ENCODE measurements around the gene CCDC12. TPM values are rescaled to one million over a fixed set of nuclear protein-coding genes. Genes with fewer than 3 reads are reported as not detected.

The CCDC12 gene
- total RNA-seq, 1 donor from 2014 or later: 37.4 TPM

GRCh38 chr3:46903341-46904302, 72.9 kb downstream of the CCDC12 start:
- H3K9me3 Mint-ChIP-seq (ENCODE audit: unreplicated experiment): no peaks in the 10 kb centered on the region
- H3K27ac Mint-ChIP-seq (ENCODE audit: unreplicated experiment): no peak overlapping the region
- no peaks in the 10 kb centered on the region for H3K27me3 Mint-ChIP-seq (ENCODE audit: unreplicated experiment)
- TF ChIP-seq, protein P1, sequence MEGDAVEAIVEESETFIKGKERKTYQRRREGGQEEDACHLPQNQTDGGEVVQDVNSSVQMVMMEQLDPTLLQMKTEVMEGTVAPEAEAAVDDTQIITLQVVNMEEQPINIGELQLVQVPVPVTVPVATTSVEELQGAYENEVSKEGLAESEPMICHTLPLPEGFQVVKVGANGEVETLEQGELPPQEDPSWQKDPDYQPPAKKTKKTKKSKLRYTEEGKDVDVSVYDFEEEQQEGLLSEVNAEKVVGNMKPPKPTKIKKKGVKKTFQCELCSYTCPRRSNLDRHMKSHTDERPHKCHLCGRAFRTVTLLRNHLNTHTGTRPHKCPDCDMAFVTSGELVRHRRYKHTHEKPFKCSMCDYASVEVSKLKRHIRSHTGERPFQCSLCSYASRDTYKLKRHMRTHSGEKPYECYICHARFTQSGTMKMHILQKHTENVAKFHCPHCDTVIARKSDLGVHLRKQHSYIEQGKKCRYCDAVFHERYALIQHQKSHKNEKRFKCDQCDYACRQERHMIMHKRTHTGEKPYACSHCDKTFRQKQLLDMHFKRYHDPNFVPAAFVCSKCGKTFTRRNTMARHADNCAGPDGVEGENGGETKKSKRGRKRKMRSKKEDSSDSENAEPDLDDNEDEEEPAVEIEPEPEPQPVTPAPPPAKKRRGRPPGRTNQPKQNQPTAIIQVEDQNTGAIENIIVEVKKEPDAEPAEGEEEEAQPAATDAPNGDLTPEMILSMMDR (IDR thresholded peaks at IDR 0.05): no peak
- H3K4me3 Mint-ChIP-seq (ENCODE audit: unreplicated experiment): no peak overlapping the region
- DNase-seq (ENCODE audit: extremely low spot score, unreplicated experiment): no peak
- H3K36me3 Mint-ChIP-seq (ENCODE audit: unreplicated experiment): no peaks in the 10 kb centered on the region
- H3K4me1 Mint-ChIP-seq (ENCODE audit: unreplicated experiment): peaks cover 5% of the 10 kb centered on the region

DNA sequence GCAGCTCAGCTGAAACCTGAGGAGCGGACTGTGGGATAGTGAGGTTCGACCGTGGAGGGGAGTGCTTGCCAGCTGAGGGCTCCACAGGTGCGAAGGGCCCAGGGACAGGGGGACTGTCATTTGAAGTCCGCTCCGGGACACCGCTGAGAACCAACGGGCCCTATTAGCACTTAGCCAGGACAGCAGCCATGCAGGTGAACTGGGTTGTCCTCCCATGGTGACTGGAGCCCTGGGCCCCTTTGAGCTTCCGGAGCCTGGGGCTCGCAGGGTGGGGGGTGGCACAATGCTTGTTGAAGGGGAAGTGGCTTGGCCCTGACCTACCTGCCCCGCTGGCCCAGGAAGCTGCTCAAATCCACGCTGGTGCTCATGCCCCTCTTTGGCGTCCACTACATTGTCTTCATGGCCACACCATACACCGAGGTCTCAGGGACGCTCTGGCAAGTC, 74.3 kb downstream of the CCDC12 start:
- peaks cover 5% of the 10 kb centered on the region for H3K4me1 Mint-ChIP-seq (ENCODE audit: unreplicated experiment)
- DNase-seq (ENCODE audit: extremely low spot score, unreplicated experiment): no peak
- no peaks in the 10 kb centered on the region for H3K27me3 Mint-ChIP-seq (ENCODE audit: unreplicated experiment)
- no peak overlapping the region for H3K4me3 Mint-ChIP-seq (ENCODE audit: unreplicated experiment)
- H3K27ac Mint-ChIP-seq (ENCODE audit: unreplicated experiment): no peak overlapping the region
- H3K36me3 Mint-ChIP-seq (ENCODE audit: unreplicated experiment): no peaks in the 10 kb centered on the region
- TF ChIP-seq, protein P1 (IDR thresholded peaks at IDR 0.05): no peak
- H3K9me3 Mint-ChIP-seq (ENCODE audit: unreplicated experiment): no peaks in the 10 kb centered on the region

DNA sequence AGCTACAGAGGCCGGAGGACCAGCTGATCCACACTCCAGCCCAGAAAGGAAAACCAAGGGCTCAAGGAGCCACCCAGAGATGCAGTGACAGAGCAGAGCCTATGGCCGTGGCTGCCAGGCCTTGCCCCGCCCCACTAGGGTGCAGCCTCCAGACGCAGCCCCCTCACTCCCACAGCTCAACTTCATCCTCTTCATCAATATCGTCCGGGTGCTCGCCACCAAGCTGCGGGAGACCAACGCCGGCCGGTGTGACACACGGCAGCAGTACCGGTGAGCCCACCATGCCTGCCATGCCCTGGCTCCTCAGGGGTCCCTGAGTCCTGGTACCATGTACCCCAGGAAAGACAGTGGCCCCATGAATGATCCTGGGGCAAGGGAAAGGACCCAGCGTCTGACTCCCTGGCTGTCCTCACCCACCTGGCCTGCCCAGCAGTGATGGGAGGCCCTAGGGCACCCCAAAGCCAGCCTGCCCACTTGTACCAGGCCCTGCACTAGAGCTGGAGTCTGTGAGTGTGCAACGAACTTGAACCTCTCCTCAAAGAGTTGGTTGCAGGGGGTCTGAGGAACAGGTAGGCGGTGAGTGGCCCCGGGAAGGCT, 74.9 kb downstream of the CCDC12 start:
- no peak for DNase-seq (ENCODE audit: extremely low spot score, unreplicated experiment)
- TF ChIP-seq, protein P1 (IDR thresholded peaks at IDR 0.05): no peak
- no peak overlapping the region for H3K27ac Mint-ChIP-seq (ENCODE audit: unreplicated experiment)
- H3K27me3 Mint-ChIP-seq (ENCODE audit: unreplicated experiment): no peaks in the 10 kb centered on the region
- H3K4me3 Mint-ChIP-seq (ENCODE audit: unreplicated experiment): no peak overlapping the region
- no peaks in the 10 kb centered on the region for H3K36me3 Mint-ChIP-seq (ENCODE audit: unreplicated experiment)
- H3K4me1 Mint-ChIP-seq (ENCODE audit: unreplicated experiment): peaks cover 5% of the 10 kb centered on the region
- no peaks in the 10 kb centered on the region for H3K9me3 Mint-ChIP-seq (ENCODE audit: unreplicated experiment)

DNA sequence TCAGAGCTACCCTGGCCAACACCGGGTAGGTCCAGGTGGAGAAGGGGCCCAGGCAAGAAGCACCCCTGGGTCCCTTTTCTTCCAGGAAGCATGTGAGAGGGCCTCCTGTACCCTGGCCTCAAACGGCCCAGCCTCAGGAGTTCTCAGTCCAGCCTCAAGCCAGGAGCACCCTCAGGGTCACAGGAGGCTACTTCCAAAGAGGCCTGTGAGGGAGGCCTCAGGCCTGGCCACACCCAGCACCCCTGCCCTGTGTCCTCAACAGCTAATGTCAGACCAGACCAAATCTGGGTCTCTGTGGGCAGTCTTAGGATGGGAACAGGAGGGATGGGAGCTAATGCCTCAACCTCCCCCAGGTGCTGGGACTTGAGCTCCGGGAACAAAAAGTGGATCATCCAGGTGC, 75.5 kb downstream of the CCDC12 start:
- no peak for DNase-seq (ENCODE audit: extremely low spot score, unreplicated experiment)
- TF ChIP-seq, protein P1 (IDR thresholded peaks at IDR 0.05): no peak
- Mint-ChIP-seq H3K36me3 (ENCODE audit: unreplicated experiment) (no peaks in the 10 kb centered on the region), H3K4me1 (ENCODE audit: unreplicated experiment) (peaks cover 6% of the 10 kb centered on the region), H3K4me3 (ENCODE audit: unreplicated experiment) (no peak overlapping the region), H3K27me3 (ENCODE audit: unreplicated experiment) (no peaks in the 10 kb centered on the region), H3K9me3 (ENCODE audit: unreplicated experiment) (no peaks in the 10 kb centered on the region), H3K27ac (ENCODE audit: unreplicated experiment) (no peak overlapping the region)

GRCh38 chr3:46900356-46900755, 76.2 kb downstream of the CCDC12 start:
- TF ChIP-seq, protein P1 (IDR thresholded peaks at IDR 0.05): no peak
- H3K9me3 Mint-ChIP-seq (ENCODE audit: unreplicated experiment): no peaks in the 10 kb centered on the region
- no peak overlapping the region for H3K27ac Mint-ChIP-seq (ENCODE audit: unreplicated experiment)
- no peak overlapping the region for H3K4me3 Mint-ChIP-seq (ENCODE audit: unreplicated experiment)
- DNase-seq (ENCODE audit: extremely low spot score, unreplicated experiment): no peak
- no peaks in the 10 kb centered on the region for H3K36me3 Mint-ChIP-seq (ENCODE audit: unreplicated experiment)
- peaks cover 8% of the 10 kb centered on the region for H3K4me1 Mint-ChIP-seq (ENCODE audit: unreplicated experiment)
- no peaks in the 10 kb centered on the region for H3K27me3 Mint-ChIP-seq (ENCODE audit: unreplicated experiment)

Data from osteocyte (in vitro differentiated cells).